ENCODE measurements around the gene SH3BP1. TPM values are rescaled to one million over a fixed set of nuclear protein-coding genes. Genes with fewer than 3 reads are reported as not detected.

Gene SH3BP1
- total RNA-seq, 4 donors from 2014 or later, result 7.4 to 26.2 (median 14.2) TPM

- Histone ChIP-seq H3K4me3 (peak overlapping the region; percentile 27 to 42), H3K27me3 (no peaks in the 10 kb centered on the region), H3K27ac (peak overlapping the region; percentile 81), H3K36me3 (no peaks in the 10 kb centered on the region), H3K9me3 (no peaks in the 10 kb centered on the region), H3K4me1 (peaks cover 0 to 11% of the 10 kb centered on the region in 2 donors)
- intact Hi-C loops (cut with DNase I; ENCODE audit: low total_unique reads), result no loop called here
- TF ChIP-seq CTCF (IDR thresholded peaks at IDR 0.05), result no peak
- DNase-seq, result no peak
These were observed 18.2 kb downstream of the SH3BP1 start for GRCh38 chr22:37657590-37658132.

- Histone ChIP-seq H3K4me3 (peak within 1 kb of the TSS; percentile 51 to 68), H3K36me3 (no peaks in the 10 kb centered on the region), H3K27me3 (no peaks in the 10 kb centered on the region), H3K4me1 (peaks cover 0 to 11% of the 10 kb centered on the region in 2 donors), H3K27ac (peak within 1 kb of the TSS; percentile 81), H3K9me3 (no peaks in the 10 kb centered on the region)
- peak; percentile 100 for DNase-seq
- intact Hi-C loops (cut with DNase I; ENCODE audit: low total_unique reads), result no loop called here
- TF ChIP-seq CTCF (IDR thresholded peaks at IDR 0.05) (peak in 2 of 4 experiments; percentile 13 to 22), POLR2A (IDR thresholded peaks at IDR 0.05) (peak; percentile 85 to 92)
These were observed 18.9 kb downstream of the SH3BP1 start, which contains the start of gene PDXP for GRCh38 chr22:37658133-37659065. Gene PDXP (plus strand): TSS chr22:37658723. CDS start chr22:37658783, 60 bp downstream.

- no peaks in the 10 kb centered on the region for H3K9me3 ChIP-seq
- H3K27me3 ChIP-seq, result no peaks in the 10 kb centered on the region
- no peaks in the 10 kb centered on the region for H3K36me3 ChIP-seq
- H3K4me3 ChIP-seq, result peak overlapping the region; percentile 51 to 68
- TF ChIP-seq POLR2A (IDR thresholded peaks at IDR 0.05) (no peak), CTCF (IDR thresholded peaks at IDR 0.05) (no peak)
- no peak for DNase-seq
- H3K4me1 ChIP-seq, result peaks cover 0 to 11% of the 10 kb centered on the region in 2 donors
- H3K27ac ChIP-seq, result peak overlapping the region; percentile 36 to 42
- intact Hi-C loops (cut with DNase I; ENCODE audit: low total_unique reads), result no loop called here
These were observed 19.8 kb downstream of the SH3BP1 start for GRCh38 chr22:37659066-37659896.

- Histone ChIP-seq H3K36me3 (no peaks in the 10 kb centered on the region), H3K4me1 (peaks cover 0 to 11% of the 10 kb centered on the region in 2 donors), H3K9me3 (no peaks in the 10 kb centered on the region), H3K27ac (peak overlapping the region; percentile 29 to 61), H3K27me3 (no peaks in the 10 kb centered on the region), H3K4me3 (no peak overlapping the region)
- no peak for DNase-seq
- TF ChIP-seq POLR2A (IDR thresholded peaks at IDR 0.05), result no peak
- no peak for TF ChIP-seq CTCF (IDR thresholded peaks at IDR 0.05)
- intact Hi-C loops (cut with DNase I; ENCODE audit: low total_unique reads), result no loop called here
These were observed 20.6 kb downstream of the SH3BP1 start for GRCh38 chr22:37659897-37660708.

Measured in uterus (tissue), 4 donors.